GM19023 (cell line): Measurements from ENCODE around the gene DNAJC17.

Experiments used
- ATAC-seq: cut with Tn5 transposase; IDR thresholded peaks from one replicate; pipeline ENCODE4 v1.9.1; 2021; ENCODE audit warnings: mild to moderate bottlenecking, moderate library complexity; ENCODE audit not compliant: unreplicated experiment

The DNAJC17 gene

GRCh38 chr15:40831861-40832260 lies 24.6 kb upstream of the DNAJC17 start:
- ATAC-seq, result no peak

GRCh38 chr15:40830884-40831283 lies 23.6 kb upstream of the DNAJC17 start:
- ATAC-seq, result no peak

- ATAC-seq, result no peak
Observed at GRCh38 chr15:40829115-40829514, 21.8 kb upstream of the DNAJC17 start.

- no peak for ATAC-seq
Observed at GRCh38 chr15:40828447-40829036, 21.3 kb upstream of the DNAJC17 start, which contains the start of gene PPP1R14D. PPP1R14D (minus strand) TSS chr15:40828708; CDS start chr15:40828641, 67 bp downstream.

GRCh38 chr15:40826423-40827075 lies 19.3 kb upstream of the DNAJC17 start:
- no peak for ATAC-seq

GRCh38 chr15:40825661-40826422 lies 18.6 kb upstream of the DNAJC17 start:
- no peak for ATAC-seq

GRCh38 chr15:40823572-40824343 lies 16.5 kb upstream of the DNAJC17 start:
- ATAC-seq, result no peak

- no peak for ATAC-seq
Observed at GRCh38 chr15:40821195-40821594, 13.9 kb upstream of the DNAJC17 start.

- ATAC-seq, result no peak
Observed at GRCh38 chr15:40819048-40819447, 11.8 kb upstream of the DNAJC17 start.

GRCh38 chr15:40815042-40815698 lies 7.9 kb upstream of the DNAJC17 start:
- no peak for ATAC-seq

- no peak for ATAC-seq
Observed at GRCh38 chr15:40812721-40813425, 5.6 kb upstream of the DNAJC17 start.

- ATAC-seq, result no peak
Observed at GRCh38 chr15:40808861-40809450, 1.7 kb upstream of the DNAJC17 start.

GRCh38 chr15:40807888-40808461 lies 702 bp upstream of the DNAJC17 start:
- no peak for ATAC-seq

- ATAC-seq, result no peak
Observed at GRCh38 chr15:40806672-40807027, 623 bp downstream of the DNAJC17 start.

GRCh38 chr15:40803688-40804087 lies 3.6 kb downstream of the DNAJC17 start:
- ATAC-seq, result no peak

- ATAC-seq, result no peak
Observed at GRCh38 chr15:40803076-40803475, 4.2 kb downstream of the DNAJC17 start.

- no peak for ATAC-seq
Observed at GRCh38 chr15:40799523-40799922, 7.8 kb downstream of the DNAJC17 start.

- no peak for ATAC-seq
Observed at GRCh38 chr15:40796512-40796911, 10.8 kb downstream of the DNAJC17 start.

- ATAC-seq, result no peak
Observed at GRCh38 chr15:40796041-40796440, 11.2 kb downstream of the DNAJC17 start.
